ENCODE results near the gene CEP85L. TPM values are rescaled to one million over a fixed set of nuclear protein-coding genes. Genes with fewer than 3 reads are reported as not detected.

CEP85L gene
- total and polyA plus RNA-seq, 2 of the 13 experiments (the other 11 are each of a cell fraction or from before 2014, with no cell fraction given), result 0.44 to 1.7 TPM

DNA sequence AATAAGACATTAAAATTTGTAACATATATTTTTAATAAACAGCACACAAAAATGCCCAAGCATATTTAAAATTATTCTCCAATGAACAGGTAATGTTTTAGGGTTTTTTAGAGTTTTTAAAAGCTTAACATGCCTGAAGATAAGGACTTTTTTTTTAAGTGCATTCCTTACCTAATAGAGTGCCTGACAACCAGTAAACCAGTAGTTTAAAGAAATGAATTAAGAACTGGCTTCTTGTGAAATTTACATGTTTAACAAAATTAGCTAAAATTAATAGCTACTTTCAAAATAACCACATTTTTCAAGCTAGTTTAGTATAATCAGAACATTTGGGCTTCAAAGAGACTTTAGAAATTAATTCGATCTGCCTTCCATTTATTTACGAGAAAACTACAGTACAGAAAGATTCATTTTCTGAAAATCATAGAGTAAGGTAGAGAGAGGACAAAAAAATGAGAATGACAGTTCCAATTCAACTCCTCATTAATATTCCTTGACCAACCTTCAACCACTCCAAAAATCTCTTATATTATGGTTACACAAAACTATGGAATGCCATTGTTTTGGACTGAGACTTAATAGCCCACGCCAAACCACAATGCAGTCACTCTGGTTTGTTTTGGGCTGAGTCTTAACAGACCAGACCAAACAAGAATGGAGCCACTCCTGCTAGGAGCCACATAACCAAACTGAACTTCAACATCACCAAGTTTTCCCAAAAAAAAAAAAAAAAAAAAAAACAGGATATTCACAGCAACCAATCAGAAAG lies 109.0 kb downstream of the CEP85L start (continued):
- TF ChIP-seq ZNF225 (CRISPR knock-in tag; IDR thresholded peaks at IDR 0.05), result no peak
- TF ChIP-seq ZNF496 (CRISPR knock-in tag; IDR thresholded peaks at IDR 0.05; ENCODE audit: insufficient replicate concordance), result no peak
- no peak for TF ChIP-seq ZNF7 (CRISPR knock-in tag; IDR thresholded peaks at IDR 0.05)
- no peak for TF ChIP-seq ZSCAN20 (CRISPR knock-in tag; IDR thresholded peaks at IDR 0.05; ENCODE audit: borderline replicate concordance)
- no peak for TF ChIP-seq GABPA (IDR thresholded peaks at IDR 0.05; ENCODE audit: low read depth, low read length)
- TF ChIP-seq GABPA (CRISPR knock-in tag; IDR thresholded peaks at IDR 0.05; ENCODE audit: low read depth), result no peak
- TF ChIP-seq, protein P1, sequence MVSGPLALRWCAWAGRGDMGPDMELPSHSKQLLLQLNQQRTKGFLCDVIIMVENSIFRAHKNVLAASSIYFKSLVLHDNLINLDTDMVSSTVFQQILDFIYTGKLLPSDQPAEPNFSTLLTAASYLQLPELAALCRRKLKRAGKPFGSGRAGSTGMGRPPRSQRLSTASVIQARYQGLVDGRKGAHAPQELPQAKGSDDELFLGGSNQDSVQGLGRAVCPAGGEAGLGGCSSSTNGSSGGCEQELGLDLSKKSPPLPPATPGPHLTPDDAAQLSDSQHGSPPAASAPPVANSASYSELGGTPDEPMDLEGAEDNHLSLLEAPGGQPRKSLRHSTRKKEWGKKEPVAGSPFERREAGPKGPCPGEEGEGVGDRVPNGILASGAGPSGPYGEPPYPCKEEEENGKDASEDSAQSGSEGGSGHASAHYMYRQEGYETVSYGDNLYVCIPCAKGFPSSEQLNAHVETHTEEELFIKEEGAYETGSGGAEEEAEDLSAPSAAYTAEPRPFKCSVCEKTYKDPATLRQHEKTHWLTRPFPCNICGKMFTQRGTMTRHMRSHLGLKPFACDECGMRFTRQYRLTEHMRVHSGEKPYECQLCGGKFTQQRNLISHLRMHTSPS (CRISPR knock-in tag; IDR thresholded peaks at IDR 0.05; ENCODE audit: low read depth), result no peak
- TF ChIP-seq, protein P2, sequence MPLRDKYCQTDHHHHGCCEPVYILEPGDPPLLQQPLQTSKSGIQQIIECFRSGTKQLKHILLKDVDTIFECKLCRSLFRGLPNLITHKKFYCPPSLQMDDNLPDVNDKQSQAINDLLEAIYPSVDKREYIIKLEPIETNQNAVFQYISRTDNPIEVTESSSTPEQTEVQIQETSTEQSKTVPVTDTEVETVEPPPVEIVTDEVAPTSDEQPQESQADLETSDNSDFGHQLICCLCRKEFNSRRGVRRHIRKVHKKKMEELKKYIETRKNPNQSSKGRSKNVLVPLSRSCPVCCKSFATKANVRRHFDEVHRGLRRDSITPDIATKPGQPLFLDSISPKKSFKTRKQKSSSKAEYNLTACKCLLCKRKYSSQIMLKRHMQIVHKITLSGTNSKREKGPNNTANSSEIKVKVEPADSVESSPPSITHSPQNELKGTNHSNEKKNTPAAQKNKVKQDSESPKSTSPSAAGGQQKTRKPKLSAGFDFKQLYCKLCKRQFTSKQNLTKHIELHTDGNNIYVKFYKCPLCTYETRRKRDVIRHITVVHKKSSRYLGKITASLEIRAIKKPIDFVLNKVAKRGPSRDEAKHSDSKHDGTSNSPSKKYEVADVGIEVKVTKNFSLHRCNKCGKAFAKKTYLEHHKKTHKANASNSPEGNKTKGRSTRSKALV (CRISPR knock-in tag; IDR thresholded peaks at IDR 0.05), result no peak
- no peak for TF ChIP-seq RORA (CRISPR knock-in tag; IDR thresholded peaks at IDR 0.05)
- no peak for TF ChIP-seq ZNF264 (CRISPR knock-in tag; IDR thresholded peaks at IDR 0.05)
- no peak for TF ChIP-seq DNMT3B (CRISPR knock-in tag; conservative IDR thresholded peaks at IDR 0.05)
- no peak for TF ChIP-seq SOX13 (IDR thresholded peaks at IDR 0.05)
- TF ChIP-seq SOX13 (CRISPR knock-in tag; conservative IDR thresholded peaks at IDR 0.05 in 1 of 2, IDR thresholded peaks at IDR 0.05 in 1 of 2), result no peak

All from HepG2 (cell line).